Neural progenitor cell (in vitro differentiated cells): Measurements from ENCODE around the gene CEACAM16. TPM values are rescaled to one million over a fixed set of nuclear protein-coding genes. Genes with fewer than 3 reads are reported as not detected.

ENCODE experiments used
- DNase-seq: peaks from one replicate; pipeline ENCODE4 v3.0.0-alpha.2; 2016; ENCODE audit warnings: low spot score
- H2AFZ ChIP-seq: fragments of 200-600 bp; sonication (generic); replicated peaks from 2 replicates; pipeline ENCODE4 v1.6.1; 2016; ENCODE audit warnings: antibody characterized with exemption
- H3F3A ChIP-seq: fragments of 200-600 bp; sonication (generic); 2 replicates; pipeline ENCODE4 v1.6.1; 2016; ENCODE audit warnings: antibody characterized with exemption, low read depth
- H3K27ac ChIP-seq: fragments of 200-600 bp; sonication (generic); 2 replicates; pipeline ENCODE4 v1.5.1; 2016; ENCODE audit warnings: mild to moderate bottlenecking
- H3K27me3 ChIP-seq: fragments of 200-600 bp; sonication (generic); 2 replicates; pipeline ENCODE4 v1.6.1; 2016; ENCODE audit warnings: mild to moderate bottlenecking, moderate library complexity
- H3K36me3 ChIP-seq: fragments of 200-600 bp; sonication (generic); 2 replicates; pipeline ENCODE4 v1.5.1; 2016
- H3K4me1 ChIP-seq: fragments of 200-600 bp; sonication (generic); 2 replicates; pipeline ENCODE4 v1.6.1; 2016; ENCODE audit warnings: mixed run types
- H3K4me2 ChIP-seq: fragments of 200-600 bp; sonication (generic); 2 replicates; pipeline ENCODE4 v1.6.1; 2016
- H3K4me3 ChIP-seq: fragments of 200-600 bp; sonication (generic); 2 replicates; pipeline ENCODE4 v1.5.1; 2016
- H3K79me2 ChIP-seq: fragments of 200-600 bp; sonication (generic); 2 replicates; pipeline ENCODE4 v1.6.1; 2016; ENCODE audit warnings: low read depth
- H3K9ac ChIP-seq: fragments of 200-600 bp; sonication (generic); 2 replicates; pipeline ENCODE4 v1.6.1; 2016
- H3K9me3 ChIP-seq: fragments of 200-600 bp; sonication (generic); 2 replicates; pipeline ENCODE4 v1.5.1; 2016; ENCODE audit warnings: low read depth
- H4K20me1 ChIP-seq: fragments of 200-600 bp; sonication (generic); 2 replicates; pipeline ENCODE4 v1.6.1; 2016; ENCODE audit warnings: low read depth
- H3K27ac Mint-ChIP-seq: 3 replicates; pipeline ENCODE4 v1.8.0; 2021; ENCODE audit warnings: mixed read lengths
- H3K27me3 Mint-ChIP-seq: 2 replicates; pipeline ENCODE4 v1.8.0; 2022; ENCODE audit warnings: low read depth, mild to moderate bottlenecking, inconsistent platforms, moderate library complexity, mixed read lengths; ENCODE audit not compliant: insufficient read depth
- H3K36me3 Mint-ChIP-seq: 3 replicates; pipeline ENCODE4 v1.8.0; 2021; ENCODE audit warnings: mixed read lengths
- H3K4me1 Mint-ChIP-seq: 3 replicates; pipeline ENCODE4 v1.8.0; 2021; ENCODE audit warnings: mixed read lengths
- H3K4me3 Mint-ChIP-seq: 3 replicates; pipeline ENCODE4 v1.8.0; 2021; ENCODE audit warnings: mild to moderate bottlenecking, moderate library complexity, mixed read lengths
- H3K9me3 Mint-ChIP-seq: 3 replicates; pipeline ENCODE4 v1.8.0; 2020; ENCODE audit warnings: mixed read lengths
- CTCF ChIP-seq: fragments of 200-600 bp; sonication (generic); IDR thresholded peaks from 2 replicates; pipeline ENCODE4 v1.5.1; 2017; ENCODE audit warnings: antibody characterized with exemption, mild to moderate bottlenecking
- EZH2 ChIP-seq: fragments of 200-600 bp; sonication (generic); IDR thresholded peaks from 2 replicates; pipeline ENCODE4 v1.6.1; 2017; ENCODE audit warnings: antibody characterized with exemption, mild to moderate bottlenecking, moderate library complexity
- EZH2phosphoT487 ChIP-seq: fragments of 200-600 bp; sonication (generic); IDR thresholded peaks from 2 replicates; pipeline ENCODE4 v1.6.1; 2017; ENCODE audit warnings: antibody characterized with exemption
- total RNA-seq: library from RNA; depleted of rRNA; stranded (reverse); fragments of >200 nt; gene quantifications from 2 replicates; pipeline ENCODE4 v1.2.3, GENCODE V29; 2015; ENCODE audit warnings: low replicate concordance

CEACAM16 gene
- total RNA-seq, 1 donor from 2014 or later: not detected

DNA sequence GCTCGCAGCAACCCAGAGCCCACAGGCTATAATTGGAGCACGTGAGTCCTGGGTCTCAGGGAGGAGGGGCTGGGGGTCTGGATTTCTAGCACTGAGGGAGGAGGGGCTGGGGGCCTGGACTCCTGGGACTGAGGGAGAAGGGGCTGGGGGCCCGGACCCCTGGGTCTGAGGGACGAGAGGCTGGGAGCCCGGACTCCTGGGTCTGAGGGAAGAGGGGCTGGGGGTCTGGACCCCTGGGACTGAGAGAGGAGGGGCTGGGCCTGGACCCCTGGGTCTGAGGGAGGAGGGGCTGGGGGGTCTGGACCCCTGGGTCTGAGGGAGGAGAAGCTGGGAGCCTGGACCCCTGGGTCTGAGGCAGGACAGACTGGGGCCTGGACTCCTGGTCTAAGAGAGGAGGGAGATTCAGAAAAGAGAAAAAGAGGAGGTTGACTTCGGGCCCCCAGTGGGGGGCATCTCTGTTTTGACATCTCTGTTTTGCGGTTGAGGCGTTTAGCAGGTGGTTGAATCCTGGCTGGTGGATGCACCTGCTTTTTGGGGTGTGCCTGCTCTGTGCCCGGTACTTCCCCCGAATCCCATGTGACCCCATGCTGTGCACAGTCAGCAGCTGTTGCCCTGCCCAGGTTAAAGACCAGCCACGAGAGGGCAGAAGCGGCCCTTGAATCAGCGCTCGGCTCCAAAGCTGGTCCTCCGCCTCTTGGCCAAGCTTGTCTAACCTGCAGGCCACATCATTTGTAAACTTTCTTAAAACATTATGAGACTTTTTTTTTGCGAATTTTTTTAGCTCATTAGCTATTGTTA, 44.8 kb upstream of the CEACAM16 start:
- Histone ChIP-seq H3K79me2 (no peaks in the 10 kb centered on the region), H3K27me3 (no peaks in the 10 kb centered on the region), H4K20me1 (no peaks in the 10 kb centered on the region), H3K36me3 (no peaks in the 10 kb centered on the region), H3K4me1 (no peaks in the 10 kb centered on the region), H3F3A (no peaks in the 10 kb centered on the region), H2AFZ (no peak overlapping the region), H3K9ac (no peak overlapping the region), H3K27ac (no peak overlapping the region), H3K9me3 (no peaks in the 10 kb centered on the region), H3K4me3 (no peak overlapping the region), H3K4me2 (no peak overlapping the region)
- peak; percentile 80 for DNase-seq
- Mint-ChIP-seq H3K27me3 (peaks cover 6% of the 10 kb centered on the region), H3K9me3 (no peaks in the 10 kb centered on the region), H3K4me1 (no peaks in the 10 kb centered on the region), H3K4me3 (no peak overlapping the region), H3K27ac (no peak overlapping the region), H3K36me3 (peaks cover 21% of the 10 kb centered on the region)
- TF ChIP-seq CTCF (peak; percentile 64), EZH2phosphoT487 (no peak), EZH2 (no peak)

- Histone ChIP-seq H2AFZ (no peak overlapping the region), H3F3A (no peaks in the 10 kb centered on the region), H3K4me2 (no peak overlapping the region), H3K27me3 (no peaks in the 10 kb centered on the region), H4K20me1 (no peaks in the 10 kb centered on the region), H3K27ac (no peak overlapping the region), H3K9ac (no peak overlapping the region), H3K36me3 (no peaks in the 10 kb centered on the region), H3K4me1 (no peaks in the 10 kb centered on the region), H3K4me3 (no peak overlapping the region), H3K79me2 (no peaks in the 10 kb centered on the region), H3K9me3 (no peaks in the 10 kb centered on the region)
- Mint-ChIP-seq H3K27ac (no peak overlapping the region), H3K36me3 (peaks cover 13% of the 10 kb centered on the region), H3K4me1 (no peaks in the 10 kb centered on the region), H3K9me3 (no peaks in the 10 kb centered on the region), H3K27me3 (peaks cover 6% of the 10 kb centered on the region), H3K4me3 (no peak overlapping the region)
- no peak for TF ChIP-seq EZH2
- peak; percentile 93 for TF ChIP-seq CTCF
- DNase-seq: peak; percentile 81
These were observed 41.6 kb upstream of the CEACAM16 start for GRCh38 chr19:44657211-44657921.

- H3K9me3 ChIP-seq: no peaks in the 10 kb centered on the region
- H2AFZ ChIP-seq: no peak overlapping the region
- no peaks in the 10 kb centered on the region for H3K36me3 ChIP-seq
- Mint-ChIP-seq H3K36me3 (peaks cover 10% of the 10 kb centered on the region), H3K27me3 (peaks cover 6% of the 10 kb centered on the region), H3K4me3 (no peak overlapping the region), H3K4me1 (no peaks in the 10 kb centered on the region), H3K27ac (no peak overlapping the region), H3K9me3 (no peaks in the 10 kb centered on the region)
- H3K27me3 ChIP-seq: no peaks in the 10 kb centered on the region
- no peaks in the 10 kb centered on the region for H3K4me1 ChIP-seq
- no peak overlapping the region for H3K4me3 ChIP-seq
- no peaks in the 10 kb centered on the region for H3F3A ChIP-seq
- TF ChIP-seq EZH2phosphoT487: no peak
- no peak for TF ChIP-seq EZH2
- no peak for TF ChIP-seq CTCF
- DNase-seq: no peak
- no peak overlapping the region for H3K4me2 ChIP-seq
- no peaks in the 10 kb centered on the region for H3K79me2 ChIP-seq
- no peaks in the 10 kb centered on the region for H4K20me1 ChIP-seq
- no peak overlapping the region for H3K27ac ChIP-seq
- no peak overlapping the region for H3K9ac ChIP-seq
These were observed 40.8 kb upstream of the CEACAM16 start for GRCh38 chr19:44658069-44658733.
